ENCODE measurements around the gene GSTM5.
"Not testable (repeated sequence)": the region's sequence is repeated elsewhere in the genome, so short reads cannot be mapped to it uniquely, and the experiment has no call there.

The GSTM5 gene

GRCh38 chr1:109762039-109762585, 50.1 kb downstream of the GSTM5 start:
- DNase-seq (ENCODE audit: low spot score) = no peak

GRCh38 chr1:109762821-109763645, 51.0 kb downstream of the GSTM5 start:
- no peak for DNase-seq (ENCODE audit: low spot score)

DNA sequence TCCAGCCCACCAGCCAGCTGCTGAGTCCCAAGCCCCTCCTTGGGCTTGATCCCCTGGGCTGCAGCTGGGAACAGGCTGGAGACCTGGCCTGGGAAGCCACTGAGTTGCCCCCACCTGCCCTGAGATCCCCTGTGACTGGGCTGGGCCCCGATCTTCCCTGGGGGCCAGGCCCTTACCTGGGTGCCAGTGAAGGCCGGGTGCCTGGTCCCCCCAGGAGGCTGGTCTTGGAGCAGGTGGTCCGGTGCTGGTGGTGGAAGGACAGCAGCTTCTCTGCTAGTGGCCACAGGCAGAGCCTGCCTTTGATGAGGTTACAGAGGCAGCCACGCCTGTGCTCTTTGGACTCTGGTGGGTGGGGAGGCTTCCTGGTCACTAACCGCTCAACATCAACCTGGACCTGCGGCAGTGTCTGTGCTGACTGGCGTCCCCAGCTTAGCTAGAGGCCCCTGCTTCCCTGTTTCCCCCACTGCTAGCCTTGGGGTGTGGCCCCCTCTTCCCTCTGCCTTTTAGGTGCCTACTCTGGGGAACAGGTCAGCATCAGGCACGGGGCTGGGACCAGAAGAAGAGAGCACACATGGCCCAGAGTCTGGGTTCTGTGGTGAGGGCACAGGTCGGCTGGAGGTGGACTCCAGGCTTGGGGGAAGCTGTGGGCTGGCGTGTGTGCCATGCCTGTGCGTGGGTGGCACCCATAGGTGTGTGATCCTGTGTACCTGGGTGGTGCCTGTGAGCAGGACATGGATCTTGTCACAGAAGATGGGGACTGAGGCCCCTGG, 51.8 kb downstream of the GSTM5 start, which contains the start of gene EPS8L3:
Gene EPS8L3, minus strand, starts transcription at position 278 of the 770 bp plus-strand sequence. CDS start 2,174 bp downstream, outside the sequence.
- DNase-seq (ENCODE audit: low spot score) = no peak

GRCh38 chr1:109764561-109765482, 52.8 kb downstream of the GSTM5 start:
- DNase-seq (ENCODE audit: low spot score) = no peak

DNA sequence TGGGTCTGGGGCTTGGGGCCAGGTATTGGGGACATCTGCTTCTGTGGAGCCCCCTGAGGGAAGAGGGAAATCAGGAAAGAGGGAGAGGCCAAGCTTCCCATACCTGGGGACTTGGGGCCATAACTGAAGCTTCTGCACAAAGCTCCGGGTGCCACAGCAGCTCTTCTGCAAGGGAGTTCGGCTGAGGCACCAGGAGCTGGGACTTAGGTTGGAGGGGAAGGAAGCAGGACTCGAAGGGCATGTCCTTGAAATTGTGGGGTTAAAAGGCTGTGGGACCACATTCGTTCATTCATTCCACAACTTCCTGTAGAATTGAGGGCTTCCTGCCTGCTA, 53.4 kb downstream of the GSTM5 start:
- no peak for DNase-seq (ENCODE audit: low spot score)

DNA sequence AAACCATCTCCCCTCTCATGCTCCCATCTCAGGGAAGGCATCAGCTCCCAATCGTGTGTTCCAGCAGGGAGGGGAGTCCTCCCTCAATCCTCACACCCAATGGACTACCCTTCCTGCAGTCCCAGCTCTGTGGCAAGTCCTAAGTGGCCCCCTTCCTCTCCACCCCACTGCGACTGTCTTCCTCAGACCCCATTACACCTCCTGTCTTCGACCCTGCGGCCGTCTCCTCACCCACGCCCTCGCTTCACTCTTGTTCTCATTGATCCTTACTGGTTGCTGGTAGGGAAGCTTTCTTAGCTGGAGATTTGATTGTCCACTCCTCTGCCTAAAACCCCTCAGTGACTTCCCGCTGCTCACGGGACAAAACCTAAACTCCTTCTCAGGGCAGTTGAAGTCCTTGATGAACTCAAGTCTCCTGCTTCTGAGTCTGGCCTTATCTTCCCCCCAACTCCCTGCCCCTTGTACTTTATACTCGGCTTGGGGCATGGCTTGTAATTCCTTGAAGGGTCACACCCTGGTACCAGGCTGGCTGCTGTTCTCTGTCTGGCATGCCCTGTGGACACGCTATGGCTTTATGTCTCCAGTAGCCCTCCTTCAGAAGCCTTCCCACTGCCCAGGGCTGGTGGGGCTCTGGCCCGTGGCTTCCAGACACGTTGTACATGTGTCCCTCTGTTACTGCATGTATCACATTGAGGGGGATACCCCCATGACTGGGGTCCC, 54.0 kb downstream of the GSTM5 start:
- no peak for DNase-seq (ENCODE audit: low spot score)

DNA sequence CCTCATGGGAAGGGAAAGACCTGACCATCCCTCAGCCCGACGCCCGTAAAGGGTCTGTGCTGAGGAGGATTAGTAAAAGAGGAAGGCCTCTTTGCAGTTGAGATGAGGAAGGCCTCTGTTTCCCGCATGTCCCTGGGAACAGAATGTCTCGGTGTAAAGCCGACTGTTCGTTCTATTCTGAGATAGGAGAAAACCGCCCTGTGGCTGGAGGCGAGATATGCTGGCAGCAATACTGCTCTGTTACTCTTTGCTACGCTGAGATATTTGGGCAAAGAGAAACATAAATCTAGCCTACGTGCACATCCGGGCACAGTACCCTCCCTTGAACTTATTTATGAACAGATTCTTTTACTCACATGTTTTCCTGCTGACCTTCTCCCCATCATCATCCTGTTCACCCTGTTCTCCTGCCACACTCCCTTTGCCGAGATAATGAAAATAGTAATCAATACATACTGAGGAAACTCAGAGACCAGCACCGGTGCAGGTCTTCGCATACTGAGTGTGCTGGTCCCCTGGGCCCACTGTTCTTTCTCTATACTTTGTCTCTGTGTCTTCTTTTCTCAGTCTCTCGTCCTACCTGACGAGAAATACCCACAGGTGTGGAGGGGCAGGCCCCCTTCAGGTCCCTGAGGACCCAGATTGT, 55.1 kb downstream of the GSTM5 start:
- DNase-seq (ENCODE audit: low spot score) = not testable (repeated sequence)

Data from D341Med (cell line).